Activated CD4-positive, alpha-beta T cell treated with anti-CD3 and anti-CD28 coated beads, Interleukin-2, amount 10 ng/mL, durations not matched to agents 24 days and 14 days (primary cell): ENCODE data around the gene LIF. TPM values are rescaled to one million over a fixed set of nuclear protein-coding genes. Genes with fewer than 3 reads are reported as not detected.
"Not testable (repeated sequence)": the region's sequence is repeated elsewhere in the genome, so short reads cannot be mapped to it uniquely, and the experiment has no call there.

ENCODE experiments used
- DNase-seq: peaks from one replicate; pipeline ENCODE4 v3.0.0; 2022
- H3K27ac Mint-ChIP-seq: one replicate; pipeline ENCODE4 v1.8.0; 2022; ENCODE audit warnings: mild to moderate bottlenecking, mixed read lengths
- H3K27me3 Mint-ChIP-seq: one replicate; pipeline ENCODE4 v1.8.0; 2022; ENCODE audit warnings: mixed read lengths
- H3K36me3 Mint-ChIP-seq: one replicate; pipeline ENCODE4 v1.8.0; 2022; ENCODE audit warnings: low read depth, mild to moderate bottlenecking, mixed read lengths
- H3K4me1 Mint-ChIP-seq: one replicate; pipeline ENCODE4 v1.8.0; 2021; ENCODE audit warnings: mixed read lengths
- H3K4me3 Mint-ChIP-seq: one replicate; pipeline ENCODE4 v1.8.0; 2022; ENCODE audit warnings: mild to moderate bottlenecking, moderate library complexity, mixed read lengths
- H3K9me3 Mint-ChIP-seq: one replicate; pipeline ENCODE4 v1.8.0; 2021; ENCODE audit warnings: mixed read lengths
- intact Hi-C: fragments of 100-400 bp; cut with micrococcal nuclease; formaldehyde crosslinking; loops from one replicate; pipeline ENCODE4 v1.15.1; 2023
- total RNA-seq: library from RNA; stranded (reverse); gene quantifications from 2 replicates; pipeline ENCODE4 v1.2.3, GENCODE V29; 2022

The LIF gene
- total RNA-seq, 1 donor from 2014 or later = 509 TPM

DNA sequence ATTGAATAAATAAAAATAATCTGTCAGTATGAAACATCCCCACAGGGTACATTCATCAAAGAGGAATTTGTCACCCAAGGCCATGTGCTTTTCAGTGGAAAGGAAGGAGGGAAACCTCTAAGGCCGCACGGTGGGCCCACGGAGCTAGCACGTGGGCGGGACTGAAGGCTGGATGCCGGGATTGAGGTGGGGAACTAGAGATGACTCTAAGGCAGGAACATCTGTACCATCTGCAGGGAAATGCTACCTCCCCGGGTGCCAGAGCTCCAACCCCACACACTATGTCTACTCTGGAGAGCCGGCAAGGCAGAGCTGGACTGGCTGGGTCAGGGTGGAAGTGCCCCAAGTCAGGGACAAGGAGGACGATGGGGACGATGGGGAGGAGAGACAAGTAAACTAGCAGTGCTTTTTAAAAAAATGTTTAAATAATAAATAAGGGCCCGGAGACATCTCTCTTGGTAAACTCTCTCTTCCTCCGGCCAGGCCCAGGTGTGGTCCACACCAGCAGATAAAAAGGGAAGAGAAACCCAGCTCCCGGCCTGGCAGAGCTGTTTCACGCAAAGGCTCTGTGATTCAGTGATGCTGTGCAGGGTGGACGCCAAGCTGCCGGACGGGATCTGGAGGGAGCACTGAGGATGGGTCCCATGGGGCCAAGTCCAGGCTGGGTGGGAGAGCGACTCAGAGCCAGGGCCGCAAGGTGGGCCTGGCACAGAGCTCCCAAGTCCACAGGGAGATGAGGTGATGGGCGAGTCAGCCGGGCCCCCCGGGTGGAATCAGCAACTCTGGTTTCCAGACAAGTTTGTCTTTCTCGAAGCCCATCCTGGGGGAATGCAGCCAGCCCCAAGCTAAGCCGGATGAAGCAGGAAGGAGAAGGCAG is 5.8 kb downstream of the LIF start:
- Mint-ChIP-seq H3K27ac (peak overlapping the region; percentile 73), H3K4me1 (peaks cover 60% of the 10 kb centered on the region), H3K4me3 (peak overlapping the region; percentile 63), H3K27me3 (no peaks in the 10 kb centered on the region), H3K9me3 (no peaks in the 10 kb centered on the region), H3K36me3 (peaks cover 55% of the 10 kb centered on the region)
- intact Hi-C loops = no loop called here
- DNase-seq = no peak

DNA sequence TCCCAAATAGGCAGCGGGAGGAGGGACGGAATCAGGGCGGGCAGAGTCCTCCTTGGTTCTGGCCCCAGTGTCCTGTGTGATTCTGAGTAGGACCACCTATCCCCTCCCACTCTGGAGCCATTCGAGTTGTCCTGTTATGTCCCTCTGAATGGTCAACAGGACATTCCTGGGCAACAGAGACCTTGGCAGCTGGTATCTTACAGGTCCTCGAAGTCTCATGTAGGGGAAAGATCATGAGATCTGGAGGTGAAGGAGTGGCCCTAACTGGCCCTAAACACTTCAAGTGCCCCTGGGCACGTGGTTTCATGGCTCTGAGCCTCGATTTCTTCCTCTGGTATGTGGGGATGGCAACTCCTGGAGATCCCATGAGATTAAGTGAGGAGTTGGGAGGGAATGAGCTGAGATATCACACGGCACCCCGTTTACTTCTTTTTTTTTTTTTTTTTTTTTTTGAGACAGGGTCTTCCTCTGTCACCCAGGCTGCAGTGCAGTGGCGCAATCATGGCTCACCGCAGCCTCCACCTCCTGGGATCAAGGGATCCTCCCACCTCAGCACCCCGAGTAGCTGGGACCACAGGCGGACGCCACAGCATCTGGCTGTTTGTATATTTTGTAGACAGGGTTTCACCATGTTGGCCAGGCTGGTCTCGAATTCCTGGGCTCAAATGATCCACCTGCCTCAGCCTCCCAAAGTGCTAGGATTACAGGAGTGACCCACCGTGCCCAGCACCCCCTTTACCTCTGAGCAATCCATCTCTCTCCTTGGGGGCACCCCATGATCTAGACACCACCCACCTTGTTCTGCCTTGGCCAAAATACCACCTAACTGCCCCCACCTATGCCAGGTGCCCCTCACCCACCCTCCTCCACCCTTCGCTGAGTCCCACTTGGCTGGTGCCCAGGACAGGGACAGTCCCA is 6.8 kb downstream of the LIF start:
- H3K4me3 Mint-ChIP-seq = no peak overlapping the region
- H3K27me3 Mint-ChIP-seq = no peaks in the 10 kb centered on the region
- peak overlapping the region; percentile 74 for H3K27ac Mint-ChIP-seq
- no peak for DNase-seq
- peaks cover 59% of the 10 kb centered on the region for H3K4me1 Mint-ChIP-seq
- H3K36me3 Mint-ChIP-seq = peaks cover 44% of the 10 kb centered on the region
- no peaks in the 10 kb centered on the region for H3K9me3 Mint-ChIP-seq
- intact Hi-C loops = no loop called here

DNA sequence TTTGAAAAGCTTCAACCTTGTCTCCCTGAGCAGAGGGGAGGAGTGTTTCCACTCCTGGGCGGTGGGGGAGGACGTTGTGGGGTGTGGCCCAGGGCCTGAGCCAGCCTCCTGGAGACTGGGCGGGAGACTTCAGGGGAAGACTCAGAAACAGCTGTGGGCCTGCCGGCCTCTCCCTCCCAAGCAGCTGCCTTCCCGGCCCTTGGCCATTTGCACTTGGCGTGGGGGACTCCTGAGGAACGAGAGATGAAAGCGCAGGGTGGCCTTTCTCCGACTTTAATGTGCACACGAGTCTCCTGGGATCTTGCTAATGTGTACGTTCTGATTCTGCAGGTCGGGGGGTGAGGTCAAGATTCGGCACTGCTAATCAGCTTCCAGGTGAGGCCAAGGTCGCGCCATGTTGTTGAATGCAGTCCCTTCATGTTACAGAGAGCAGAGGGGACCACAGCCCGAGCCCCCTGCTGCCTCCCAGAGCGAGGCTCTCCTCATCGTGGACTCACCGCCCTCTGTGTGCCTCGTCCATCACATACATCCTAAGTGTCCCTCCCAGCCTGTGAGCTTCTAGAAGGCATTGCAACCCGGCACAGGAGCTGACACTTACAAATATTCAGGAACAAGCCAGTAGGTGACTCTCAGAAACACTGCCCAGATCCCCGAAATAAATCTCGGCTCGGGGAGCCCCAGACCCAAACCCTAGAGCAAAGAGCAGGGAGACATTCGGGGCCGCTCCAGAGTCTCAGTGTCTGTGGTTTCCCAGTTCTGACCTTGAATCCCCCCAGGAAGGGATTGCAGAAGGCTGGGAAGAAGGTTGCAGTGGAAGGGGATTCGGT is 7.7 kb downstream of the LIF start:
- intact Hi-C loops = no loop called here
- Mint-ChIP-seq H3K9me3 (no peaks in the 10 kb centered on the region), H3K27me3 (no peaks in the 10 kb centered on the region), H3K4me1 (peaks cover 52% of the 10 kb centered on the region), H3K27ac (peak overlapping the region; percentile 61), H3K36me3 (peaks cover 36% of the 10 kb centered on the region), H3K4me3 (no peak overlapping the region)
- DNase-seq = no peak

GRCh38 chr22:30238136-30238535 is 8.4 kb downstream of the LIF start:
- intact Hi-C loops = no loop called here
- H3K27ac Mint-ChIP-seq = peak overlapping the region; percentile 61
- no peaks in the 10 kb centered on the region for H3K9me3 Mint-ChIP-seq
- peaks cover 28% of the 10 kb centered on the region for H3K36me3 Mint-ChIP-seq
- H3K27me3 Mint-ChIP-seq = no peaks in the 10 kb centered on the region
- DNase-seq = no peak
- no peak overlapping the region for H3K4me3 Mint-ChIP-seq
- peaks cover 47% of the 10 kb centered on the region for H3K4me1 Mint-ChIP-seq

DNA sequence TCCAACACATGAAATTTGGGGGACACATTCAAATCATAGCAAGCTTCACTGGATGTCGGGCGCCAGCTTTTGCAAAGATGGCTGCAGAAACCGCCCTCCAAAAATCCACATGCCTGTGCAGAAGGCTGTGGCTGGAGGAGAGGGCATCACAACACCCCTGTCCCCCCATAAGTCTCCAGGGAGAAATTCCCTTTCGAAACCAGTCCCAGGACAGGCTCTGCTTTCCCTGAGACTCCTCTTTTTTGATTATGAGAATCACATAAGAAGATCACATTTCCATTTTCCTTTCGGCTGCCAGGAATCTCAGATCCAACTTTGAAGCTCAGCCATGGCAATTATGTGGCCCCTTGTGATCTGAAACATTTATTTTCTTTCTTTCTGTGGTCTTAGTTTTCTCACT is 9.7 kb downstream of the LIF start:
- intact Hi-C loops = no loop called here
- no peak for DNase-seq
- Mint-ChIP-seq H3K9me3 (no peaks in the 10 kb centered on the region), H3K36me3 (peaks cover 17% of the 10 kb centered on the region), H3K4me3 (no peak overlapping the region), H3K27me3 (no peaks in the 10 kb centered on the region), H3K4me1 (peaks cover 36% of the 10 kb centered on the region), H3K27ac (peak overlapping the region; percentile 0)

GRCh38 chr22:30235687-30236170 is 10.8 kb downstream of the LIF start:
- intact Hi-C loops = no loop called here
- no peak for DNase-seq
- no peaks in the 10 kb centered on the region for H3K9me3 Mint-ChIP-seq

GRCh38 chr22:30234786-30235470 is 11.6 kb downstream of the LIF start:
- peaks cover 2% of the 10 kb centered on the region for H3K36me3 Mint-ChIP-seq
- H3K27ac Mint-ChIP-seq = peak overlapping the region; percentile 39
- H3K9me3 Mint-ChIP-seq = no peaks in the 10 kb centered on the region
- DNase-seq = no peak
- no peaks in the 10 kb centered on the region for H3K27me3 Mint-ChIP-seq
- peaks cover 33% of the 10 kb centered on the region for H3K4me1 Mint-ChIP-seq
- intact Hi-C loops = no loop called here
- H3K4me3 Mint-ChIP-seq = no peak overlapping the region

More at GRCh38 chr22:30235687-30236170, 10.8 kb downstream of the LIF start:
- H3K36me3 Mint-ChIP-seq = peaks cover 8% of the 10 kb centered on the region
- no peak overlapping the region for H3K27ac Mint-ChIP-seq
- H3K4me1 Mint-ChIP-seq = peaks cover 31% of the 10 kb centered on the region
- no peak overlapping the region for H3K4me3 Mint-ChIP-seq
- H3K27me3 Mint-ChIP-seq = no peaks in the 10 kb centered on the region

DNA sequence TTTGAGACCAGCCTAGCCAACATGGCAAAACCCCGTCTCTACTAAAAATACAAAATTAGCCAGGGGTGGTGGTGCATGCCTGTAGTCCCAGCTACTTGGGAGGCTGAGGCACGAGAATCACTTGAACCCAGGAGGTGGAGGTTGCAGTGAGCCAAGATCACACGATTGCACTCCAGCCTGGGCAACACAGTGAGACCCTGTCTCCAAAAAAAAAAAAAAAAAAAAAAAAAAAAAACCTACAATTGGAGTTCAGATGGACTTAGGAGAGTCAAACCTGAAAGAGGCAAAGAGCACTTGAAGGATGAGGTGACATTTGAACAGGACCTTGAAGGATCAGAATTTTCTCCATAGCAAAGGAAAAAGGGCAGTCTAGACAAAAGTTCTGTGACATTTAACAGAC is 12.2 kb downstream of the LIF start:
- H3K4me3 Mint-ChIP-seq = not testable (repeated sequence)

DNA sequence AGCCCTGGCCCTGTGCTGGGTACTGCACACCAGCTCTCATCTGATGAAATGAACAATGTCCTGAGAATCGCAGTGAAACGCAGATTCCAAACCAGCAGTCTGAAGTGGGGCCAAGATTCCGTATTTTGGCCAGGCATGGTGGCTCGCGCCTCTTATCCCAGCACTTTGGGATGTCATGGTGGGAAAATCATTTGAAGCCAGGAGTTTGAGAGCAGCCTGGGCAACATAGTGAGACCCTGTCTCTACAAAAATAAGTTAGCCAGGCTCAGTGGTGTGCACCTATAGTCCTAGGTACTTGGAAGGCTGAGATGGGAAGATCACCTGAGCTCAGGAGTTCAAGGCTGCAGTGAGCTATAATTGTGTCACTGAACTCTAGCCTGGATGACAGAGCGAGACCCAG is 13.0 kb downstream of the LIF start:
- H3K4me1 Mint-ChIP-seq = peaks cover 31% of the 10 kb centered on the region
- H3K27me3 Mint-ChIP-seq = no peaks in the 10 kb centered on the region
- no peak for DNase-seq
- intact Hi-C loops = no loop called here
- H3K9me3 Mint-ChIP-seq = no peaks in the 10 kb centered on the region
- no peak overlapping the region for H3K4me3 Mint-ChIP-seq
- peaks cover 2% of the 10 kb centered on the region for H3K36me3 Mint-ChIP-seq
- H3K27ac Mint-ChIP-seq = no peak overlapping the region

More for the DNA sequence above, 12.2 kb downstream of the LIF start:
- H3K27ac Mint-ChIP-seq, H3K27me3 Mint-ChIP-seq, DNase-seq, intact Hi-C loops, H3K9me3 Mint-ChIP-seq, H3K36me3 Mint-ChIP-seq: not testable (repeated sequence)
- peaks cover 33% of the 10 kb centered on the region for H3K4me1 Mint-ChIP-seq

- intact Hi-C loops = no loop called here
- Mint-ChIP-seq H3K4me1 (peaks cover 36% of the 10 kb centered on the region), H3K36me3 (peaks cover 2% of the 10 kb centered on the region), H3K27me3 (no peaks in the 10 kb centered on the region), H3K9me3 (no peaks in the 10 kb centered on the region), H3K4me3 (no peak overlapping the region), H3K27ac (no peak overlapping the region)
- DNase-seq = no peak
Measured at GRCh38 chr22:30232716-30233218, 13.8 kb downstream of the LIF start.

- Mint-ChIP-seq H3K4me1 (peaks cover 38% of the 10 kb centered on the region), H3K4me3 (no peak overlapping the region), H3K27me3 (no peaks in the 10 kb centered on the region), H3K27ac (no peak overlapping the region), H3K36me3 (no peaks in the 10 kb centered on the region), H3K9me3 (no peaks in the 10 kb centered on the region)
- intact Hi-C loops = no loop called here
- DNase-seq = no peak
Measured at GRCh38 chr22:30230787-30231461, 15.6 kb downstream of the LIF start.

- no peak for DNase-seq
- H3K27me3 Mint-ChIP-seq = no peaks in the 10 kb centered on the region
- H3K4me3 Mint-ChIP-seq = no peak overlapping the region
- no peaks in the 10 kb centered on the region for H3K9me3 Mint-ChIP-seq
- H3K4me1 Mint-ChIP-seq = peaks cover 39% of the 10 kb centered on the region
- intact Hi-C loops = no loop called here
- H3K36me3 Mint-ChIP-seq = no peaks in the 10 kb centered on the region
- H3K27ac Mint-ChIP-seq = no peak overlapping the region
Measured at GRCh38 chr22:30230330-30230729, 16.2 kb downstream of the LIF start.
